GM12891 (cell line): ENCODE results near the gene SAMD10.
"Not testable (repeated sequence)": the region's sequence is repeated elsewhere in the genome, so short reads cannot be mapped to it uniquely, and the experiment has no call there.

Experiments used
- DNase-seq: peaks from one replicate; pipeline ENCODE4 v3.0.0; 2011; ENCODE audit warnings: low spot score; ENCODE audit not compliant: insufficient read length
- FAIRE-seq: peaks from 2 replicates; lab custom pipeline; 2011; peaks lifted over from hg19 to GRCh38; lab: Jason Lieb, UNC
- PAX5 ChIP-seq: IDR thresholded peaks from 2 replicates; pipeline ENCODE4 v1.6.1; 2011; ENCODE audit warnings: low read length, moderate library complexity, mild to moderate bottlenecking; ENCODE audit not compliant: insufficient read depth, severe bottlenecking
- POLR2A ChIP-seq: IDR thresholded peaks from 2 replicates; pipeline ENCODE4 v1.6.1; 2011; ENCODE audit warnings: low read depth, low read length, control low read depth
- POLR2AphosphoS5 ChIP-seq: IDR thresholded peaks from 2 replicates; pipeline ENCODE4 v1.6.1; 2011; ENCODE audit warnings: low read depth, low read length, control low read depth
- POU2F2 ChIP-seq: IDR thresholded peaks from 2 replicates; pipeline ENCODE4 v1.6.1; 2011; ENCODE audit warnings: low read depth, mild to moderate bottlenecking, control low read depth, low read length, moderate library complexity
- SPI1 ChIP-seq: IDR thresholded peaks from 2 replicates; pipeline ENCODE4 v1.6.1; 2011; ENCODE audit warnings: low read depth, low read length, control low read depth
- TAF1 ChIP-seq: IDR thresholded peaks from 2 replicates; pipeline ENCODE4 v1.6.1; 2011; ENCODE audit warnings: low read depth, low read length, control low read depth

SAMD10 gene

GRCh38 chr20:64000906-64001305 is 21.5 kb upstream of the SAMD10 start:
- TF ChIP-seq PAX5 (no peak), TAF1 (no peak), SPI1 (no peak), POLR2AphosphoS5 (no peak), POLR2A (no peak), POU2F2 (no peak)
- FAIRE-seq (no peak), DNase-seq (no peak)

- FAIRE-seq = no peak
- TF ChIP-seq TAF1 (no peak), PAX5 (no peak), POLR2A (no peak), POU2F2 (no peak), SPI1 (no peak), POLR2AphosphoS5 (no peak)
- DNase-seq = no peak
Measured at GRCh38 chr20:63982937-63983336, 3.5 kb upstream of the SAMD10 start.

GRCh38 chr20:63980806-63981728 is 1.6 kb upstream of the SAMD10 start, which contains the start of gene PRPF6:
Gene PRPF6 (plus strand): TSS chr20:63981132. CDS start chr20:63981246, 114 bp downstream.
- FAIRE-seq (peak; percentile 96), DNase-seq (peak; percentile 96)
- TF ChIP-seq SPI1 = peak; percentile 64
- no peak for TF ChIP-seq PAX5
- peak; percentile 28; the same call in 1 of the 2 replicates for TF ChIP-seq TAF1
- peak; percentile 27; the same call in 1 of the 2 replicates for TF ChIP-seq POU2F2
- TF ChIP-seq POLR2AphosphoS5 = peak; percentile 73
- peak; percentile 84 for TF ChIP-seq POLR2A

- FAIRE-seq (no peak), DNase-seq (no peak)
- TF ChIP-seq POLR2AphosphoS5 = peak; percentile 53; the same call in 1 of the 2 replicates
- no peak for TF ChIP-seq PAX5
Measured at GRCh38 chr20:63980317-63980805, 919 bp upstream of the SAMD10 start.

GRCh38 chr20:63979229-63979556 is 249 bp downstream of the SAMD10 start:
- TF ChIP-seq POLR2AphosphoS5 (no peak), POU2F2 (no peak), POLR2A (no peak), SPI1 (no peak), PAX5 (no peak), TAF1 (no peak)
- FAIRE-seq (no peak), DNase-seq (no peak)

- DNase-seq = peak; percentile 61
- peak; percentile 83 for FAIRE-seq
Measured at GRCh38 chr20:63978319-63979228, 868 bp downstream of the SAMD10 start.

GRCh38 chr20:63977739-63978276 is 1.6 kb downstream of the SAMD10 start:
- peak; percentile 57 for TF ChIP-seq POLR2A
- TF ChIP-seq POLR2AphosphoS5 = peak; percentile 81
- TF ChIP-seq PAX5 = no peak
- TF ChIP-seq SPI1 = no peak
- TF ChIP-seq TAF1 = no peak
- 0 out of 2 replicates have a peak, but pooled peaks have one; percentile 39 for TF ChIP-seq POU2F2
- no peak for FAIRE-seq
- no peak for DNase-seq

More at GRCh38 chr20:63978319-63979228, 868 bp downstream of the SAMD10 start:
- TF ChIP-seq PAX5 = no peak
- TF ChIP-seq SPI1 = peak; percentile 53
- peak; percentile 63; the same call in 1 of the 2 replicates for TF ChIP-seq TAF1
- peak; percentile 50; the same call in 1 of the 2 replicates for TF ChIP-seq POLR2A
- TF ChIP-seq POU2F2 = peak; percentile 35
- peak; percentile 45; the same call in 1 of the 2 replicates for TF ChIP-seq POLR2AphosphoS5

- TF ChIP-seq POU2F2 = no peak
- TF ChIP-seq POLR2A = no peak
- no peak for TF ChIP-seq TAF1
- TF ChIP-seq POLR2AphosphoS5 = no peak
- no peak for TF ChIP-seq PAX5
- TF ChIP-seq SPI1 = no peak
- DNase-seq (no peak), FAIRE-seq (no peak)
Measured at GRCh38 chr20:63976980-63977738, 2.3 kb downstream of the SAMD10 start.

- DNase-seq, FAIRE-seq: not testable (repeated sequence)
- TF ChIP-seq POLR2A = 0 out of 2 replicates have a peak, but pooled peaks have one; percentile 11
Measured at GRCh38 chr20:63976511-63976910, 2.9 kb downstream of the SAMD10 start.
